Smooth muscle cell (in vitro differentiated cells): Measurements from ENCODE around the gene DNAH14. TPM values are rescaled to one million over a fixed set of nuclear protein-coding genes. Genes with fewer than 3 reads are reported as not detected.
"Not testable (repeated sequence)": the region's sequence is repeated elsewhere in the genome, so short reads cannot be mapped to it uniquely, and the experiment has no call there.

Source experiments
- DNase-seq: peaks from one replicate; lab custom pipeline; 2025; ENCODE audit not compliant: unreplicated experiment; lab: John Stamatoyannopoulos, UW
- H2AFZ ChIP-seq: fragments of 200-600 bp; sonication (generic); 2 replicates; pipeline ENCODE4 v1.6.0; 2016; ENCODE audit warnings: antibody characterized with exemption, low read depth, mild to moderate bottlenecking
- H3F3A ChIP-seq: fragments of 200-600 bp; sonication (generic); 2 replicates; pipeline ENCODE4 v1.6.0; 2017; ENCODE audit warnings: antibody characterized with exemption, low read depth
- H3K27ac ChIP-seq: fragments of 200-600 bp; sonication (generic); 2 replicates; pipeline ENCODE4 v1.5.1; 2016; ENCODE audit warnings: low read depth, mild to moderate bottlenecking
- H3K27me3 ChIP-seq: fragments of 200-600 bp; sonication (generic); 2 replicates; pipeline ENCODE4 v1.6.1; 2016; ENCODE audit warnings: low read depth, mild to moderate bottlenecking
- H3K36me3 ChIP-seq: fragments of 200-600 bp; sonication (generic); 2 replicates; pipeline ENCODE4 v1.5.1; 2016; ENCODE audit warnings: low read depth
- H3K4me1 ChIP-seq: fragments of 200-600 bp; sonication (generic); 2 replicates; pipeline ENCODE4 v1.5.1; 2016; ENCODE audit warnings: low read depth
- H3K4me2 ChIP-seq: fragments of 200-600 bp; sonication (generic); 2 replicates; pipeline ENCODE4 v1.6.0; 2016; ENCODE audit warnings: mild to moderate bottlenecking
- H3K4me3 ChIP-seq: fragments of 200-600 bp; sonication (generic); 2 replicates; pipeline ENCODE4 v1.5.1; 2016; ENCODE audit warnings: mild to moderate bottlenecking
- H3K79me2 ChIP-seq: fragments of 200-600 bp; sonication (generic); 2 replicates; pipeline ENCODE4 v1.6.0; 2016; ENCODE audit warnings: low read depth, mild to moderate bottlenecking
- H3K9ac ChIP-seq: fragments of 200-600 bp; sonication (generic); 2 replicates; pipeline ENCODE4 v1.6.0; 2016; ENCODE audit warnings: low read depth
- H3K9me3 ChIP-seq: fragments of 200-600 bp; sonication (generic); replicated peaks from 2 replicates; pipeline ENCODE4 v1.5.1; 2016; ENCODE audit warnings: low read depth
- H4K20me1 ChIP-seq: fragments of 200-600 bp; sonication (generic); 2 replicates; pipeline ENCODE4 v1.6.0; 2016; ENCODE audit warnings: low read depth
- CTCF ChIP-seq: fragments of 200-600 bp; sonication (generic); IDR thresholded peaks from 2 replicates; pipeline ENCODE4 v1.5.1; 2017; ENCODE audit warnings: borderline replicate concordance, mild to moderate bottlenecking, antibody characterized with exemption; ENCODE audit not compliant: insufficient read depth, poor library complexity, severe bottlenecking
- WGBS: methylation state at CpG from one replicate; pipeline ENCODE4 v1.1.7; 2016; ENCODE audit warnings: low lambda C conversion rate; 5-methylcytosine and 5-hydroxymethylcytosine counted together
- polyA plus RNA-seq: library from polyadenylated mRNA; unstranded; fragments of >200 nt; fragmentation: Nextera tagmentation; extraction: Ambion mirVana; gene quantifications from 2 replicates; pipeline ENCODE4 v1.2.1, GENCODE V29; 2016
- total RNA-seq: library from RNA; depleted of rRNA; stranded (reverse); fragments of >200 nt; gene quantifications from 2 replicates; pipeline ENCODE4 v1.2.3, GENCODE V29; 2014

Gene DNAH14
- total and polyA plus RNA-seq, 2 experiments from 2014 or later = 9.4 to 44.0 TPM

- WGBS = 94% methylated on average over 1 of the region's 1 CpG
- no peak for DNase-seq
Observed at GRCh38 chr1:224932607-224933249, 3.3 kb downstream of the DNAH14 start.

GRCh38 chr1:224933584-224933983, 4.1 kb downstream of the DNAH14 start:
- peaks cover 19% of the 10 kb centered on the region for H3K36me3 ChIP-seq
- H3K27me3 ChIP-seq = no peaks in the 10 kb centered on the region
- no peak for TF ChIP-seq CTCF
- 97% methylated on average over 4 of the region's 4 CpGs for WGBS
- peaks cover 48% of the 10 kb centered on the region for H3K79me2 ChIP-seq
- no peak overlapping the region for H3K27ac ChIP-seq
- no peak overlapping the region for H3K9ac ChIP-seq
- H3K4me3 ChIP-seq = no peak overlapping the region
- peaks cover 5% of the 10 kb centered on the region for H3K4me1 ChIP-seq
- no peak for DNase-seq
- H3K9me3 ChIP-seq = peaks cover 18% of the 10 kb centered on the region
- no peaks in the 10 kb centered on the region for H4K20me1 ChIP-seq
- no peak overlapping the region for H3K4me2 ChIP-seq
- no peak overlapping the region for H2AFZ ChIP-seq
- peaks cover 9% of the 10 kb centered on the region for H3F3A ChIP-seq

More at GRCh38 chr1:224932607-224933249, 3.3 kb downstream of the DNAH14 start:
- H3K9ac ChIP-seq = no peak overlapping the region
- no peak overlapping the region for H2AFZ ChIP-seq
- no peak overlapping the region for H3K27ac ChIP-seq
- H3K9me3 ChIP-seq = peaks cover 18% of the 10 kb centered on the region
- no peak for TF ChIP-seq CTCF
- H3F3A ChIP-seq = peaks cover 11% of the 10 kb centered on the region
- H3K36me3 ChIP-seq = peaks cover 19% of the 10 kb centered on the region
- no peak overlapping the region for H3K4me2 ChIP-seq
- H3K4me1 ChIP-seq = peaks cover 5% of the 10 kb centered on the region
- no peaks in the 10 kb centered on the region for H3K27me3 ChIP-seq
- H3K79me2 ChIP-seq = peaks cover 48% of the 10 kb centered on the region
- no peak overlapping the region for H3K4me3 ChIP-seq
- no peaks in the 10 kb centered on the region for H4K20me1 ChIP-seq

- Histone ChIP-seq H3K4me1 (no peaks in the 10 kb centered on the region), H3K79me2 (peaks cover 15% of the 10 kb centered on the region), H4K20me1 (no peaks in the 10 kb centered on the region), H3K4me2 (no peak overlapping the region), H3F3A (no peaks in the 10 kb centered on the region), H3K36me3 (peaks cover 13% of the 10 kb centered on the region), H3K9ac (no peak overlapping the region), H2AFZ (no peak overlapping the region), H3K9me3 (peaks cover 5% of the 10 kb centered on the region), H3K27me3 (no peaks in the 10 kb centered on the region), H3K4me3 (no peak overlapping the region), H3K27ac (no peak overlapping the region)
- no peak for DNase-seq
- TF ChIP-seq CTCF = no peak
- 99% methylated on average over 4 of the region's 4 CpGs for WGBS
Observed at GRCh38 chr1:224938652-224939051, 9.2 kb downstream of the DNAH14 start.

- no peaks in the 10 kb centered on the region for H4K20me1 ChIP-seq
- H3K36me3 ChIP-seq = peaks cover 8% of the 10 kb centered on the region
- H3K4me3 ChIP-seq = no peak overlapping the region
- no peaks in the 10 kb centered on the region for H3F3A ChIP-seq
- H3K4me2 ChIP-seq = no peak overlapping the region
- H2AFZ ChIP-seq = no peak overlapping the region
- H3K9me3 ChIP-seq = no peaks in the 10 kb centered on the region
- no peak for DNase-seq
- TF ChIP-seq CTCF = no peak
- H3K9ac ChIP-seq = no peak overlapping the region
- H3K27ac ChIP-seq = no peak overlapping the region
- no peaks in the 10 kb centered on the region for H3K27me3 ChIP-seq
- H3K4me1 ChIP-seq = no peaks in the 10 kb centered on the region
- H3K79me2 ChIP-seq = peaks cover 6% of the 10 kb centered on the region
Observed at GRCh38 chr1:224939844-224940425, 10.5 kb downstream of the DNAH14 start.

- H3K27me3 ChIP-seq, H3K36me3 ChIP-seq, H3F3A ChIP-seq, DNase-seq, H3K4me2 ChIP-seq, H3K79me2 ChIP-seq, H3K27ac ChIP-seq, H2AFZ ChIP-seq, H4K20me1 ChIP-seq, H3K9me3 ChIP-seq, H3K9ac ChIP-seq, H3K4me3 ChIP-seq, H3K4me1 ChIP-seq: not testable (repeated sequence)
- WGBS = 92% methylated on average over 3 of the region's 3 CpGs
Observed at GRCh38 chr1:224940735-224941134, 11.3 kb downstream of the DNAH14 start.
